HEK293T (cell line): Measurements from ENCODE around the gene SLC37A3.

Experiments
- ARNT ChIP-seq: fragments of 450-650 bp; IDR thresholded peaks from 2 replicates; pipeline ENCODE4 v1.6.1; 2017; ENCODE audit warnings: mild to moderate bottlenecking
- BHLHE40 ChIP-seq: fragments of 450-650 bp; IDR thresholded peaks from 2 replicates; pipeline ENCODE4 v1.6.1; 2016; ENCODE audit warnings: mild to moderate bottlenecking, moderate library complexity, borderline replicate concordance
- ELF4 ChIP-seq: fragments of 450-650 bp; IDR thresholded peaks from 2 replicates; pipeline ENCODE4 v1.6.1; 2017; ENCODE audit warnings: antibody characterized with exemption
- FOXA1 ChIP-seq: fragments of 450-650 bp; IDR thresholded peaks from 2 replicates; pipeline ENCODE4 v1.6.1; 2016; ENCODE audit warnings: mild to moderate bottlenecking
- FOXM1 ChIP-seq: fragments of 450-650 bp; IDR thresholded peaks from 2 replicates; pipeline ENCODE4 v1.6.1; 2017; ENCODE audit warnings: mild to moderate bottlenecking, borderline replicate concordance
- L3MBTL2 ChIP-seq: fragments of 450-650 bp; conservative IDR thresholded peaks from 2 replicates; pipeline ENCODE4 v1.6.1; 2016; ENCODE audit warnings: mild to moderate bottlenecking
- NFRKB ChIP-seq: fragments of 450-650 bp; IDR thresholded peaks from 2 replicates; pipeline ENCODE4 v1.6.1; 2016; ENCODE audit warnings: mild to moderate bottlenecking, moderate library complexity
- SUZ12 ChIP-seq: fragments of 450-650 bp; IDR thresholded peaks from 2 replicates; pipeline ENCODE4 v1.6.1; 2016; ENCODE audit warnings: mild to moderate bottlenecking
- ZNF384 ChIP-seq: fragments of 450-650 bp; IDR thresholded peaks from 2 replicates; pipeline ENCODE4 v1.6.1; 2016

- TF ChIP-seq ARNT = no peak
- no peak for TF ChIP-seq ZNF384
- TF ChIP-seq SUZ12 = no peak
- TF ChIP-seq BHLHE40 = no peak
- no peak for TF ChIP-seq NFRKB
- TF ChIP-seq ELF4 = no peak
- no peak for TF ChIP-seq FOXA1
- no peak for TF ChIP-seq FOXM1
- TF ChIP-seq L3MBTL2 = no peak
Observed at GRCh38 chr7:140308060-140308459, 90.3 kb downstream of the SLC37A3 start.
